RWPE1 (cell line): ENCODE data around the gene SETD7.
A peak's percentile ranks its signal among the peaks of the same experiment; 100 is the strongest.

Source experiments
- CTCF ChIA-PET: fragments of 350-600 bp; sonication (Branson Sonifier 250); formaldehyde crosslinking; extraction: SDS; loops from one replicate; lab custom pipeline; 2021; lab: Yijun Ruan, JAX
- POLR2A ChIA-PET: fragments of 400-600 bp; formaldehyde crosslinking; extraction: SDS; loops from one replicate; lab custom pipeline; 2020; ENCODE audit warnings: antibody characterized with exemption; ENCODE audit not compliant: low non-redundant PET; lab: Yijun Ruan, JAX
- DNase-seq: peaks from one replicate; pipeline ENCODE4 v3.0.0; 2012; ENCODE audit warnings: low spot score
- H3K27ac ChIP-seq: fragments of 450-650 bp; 2 replicates; pipeline ENCODE4 v1.5.1; 2017
- CTCF ChIP-seq: fragments of 450-650 bp; conservative IDR thresholded peaks from 2 replicates; pipeline ENCODE4 v1.5.1; 2017; ENCODE audit warnings: low read depth, mild to moderate bottlenecking

The SETD7 gene

DNA sequence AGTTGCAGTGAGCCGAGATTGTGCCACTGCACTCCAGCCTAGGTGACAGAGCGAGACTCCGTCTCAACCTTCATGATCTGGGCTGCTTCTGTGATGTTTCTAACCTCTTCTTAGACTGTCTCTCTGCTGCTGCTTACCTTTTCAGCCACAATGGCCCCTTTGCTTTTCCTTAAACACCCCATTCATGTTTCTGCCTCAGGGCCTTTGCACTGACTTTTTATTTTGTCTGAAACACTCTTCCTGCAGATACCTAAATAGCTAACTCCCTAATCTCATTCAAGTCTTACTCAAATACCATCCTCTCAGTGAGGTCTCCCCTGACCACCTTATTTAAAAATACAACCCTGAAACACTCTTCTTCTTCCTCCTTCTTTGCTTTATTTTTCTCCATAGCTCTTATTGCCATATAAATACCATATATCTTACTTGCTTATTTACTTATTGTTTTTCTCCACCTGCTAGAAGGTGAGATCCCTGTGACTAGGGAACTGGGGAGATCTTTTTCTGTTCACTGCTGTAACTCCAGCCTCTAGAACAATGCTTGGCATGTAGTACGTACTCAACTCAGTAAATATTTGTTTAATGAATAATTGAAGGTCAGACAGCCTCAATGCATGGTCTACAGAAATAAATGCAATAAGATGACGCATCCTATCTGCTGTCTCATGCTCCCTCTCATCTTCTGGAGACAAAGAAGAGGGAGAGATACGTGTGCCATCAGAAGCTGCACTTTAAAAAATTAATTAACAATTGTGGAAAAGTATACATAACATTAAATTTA lies 43.8 kb upstream of the SETD7 start:
- CTCF ChIA-PET = interaction anchor here (1.0 kb wide), 1 partner anchor 54 kb away, joined by 3 read pairs; no protein-coding TSS in a partner anchor

GRCh38 chr4:139599076-139599475 lies 43.1 kb upstream of the SETD7 start:
- ChIA-PET CTCF (no interaction called here), POLR2A (no interaction called here)
- H3K27ac ChIP-seq = no peak overlapping the region
- DNase-seq = no peak
- TF ChIP-seq CTCF = no peak

More for the DNA sequence above, 43.8 kb upstream of the SETD7 start:
- no peak overlapping the region for H3K27ac ChIP-seq
- no peak for TF ChIP-seq CTCF
- POLR2A ChIA-PET = no interaction called here
- peak; percentile 81 for DNase-seq

- no peak overlapping the region for H3K27ac ChIP-seq
- TF ChIP-seq CTCF = no peak
- DNase-seq = no peak
- POLR2A ChIA-PET = no interaction called here
- CTCF ChIA-PET = interaction anchor here (1.0 kb wide), 1 partner anchor 10 kb away, joined by 5 read pairs; no protein-coding TSS in a partner anchor
Measured at GRCh38 chr4:139596684-139597279, 40.8 kb upstream of the SETD7 start.

DNA sequence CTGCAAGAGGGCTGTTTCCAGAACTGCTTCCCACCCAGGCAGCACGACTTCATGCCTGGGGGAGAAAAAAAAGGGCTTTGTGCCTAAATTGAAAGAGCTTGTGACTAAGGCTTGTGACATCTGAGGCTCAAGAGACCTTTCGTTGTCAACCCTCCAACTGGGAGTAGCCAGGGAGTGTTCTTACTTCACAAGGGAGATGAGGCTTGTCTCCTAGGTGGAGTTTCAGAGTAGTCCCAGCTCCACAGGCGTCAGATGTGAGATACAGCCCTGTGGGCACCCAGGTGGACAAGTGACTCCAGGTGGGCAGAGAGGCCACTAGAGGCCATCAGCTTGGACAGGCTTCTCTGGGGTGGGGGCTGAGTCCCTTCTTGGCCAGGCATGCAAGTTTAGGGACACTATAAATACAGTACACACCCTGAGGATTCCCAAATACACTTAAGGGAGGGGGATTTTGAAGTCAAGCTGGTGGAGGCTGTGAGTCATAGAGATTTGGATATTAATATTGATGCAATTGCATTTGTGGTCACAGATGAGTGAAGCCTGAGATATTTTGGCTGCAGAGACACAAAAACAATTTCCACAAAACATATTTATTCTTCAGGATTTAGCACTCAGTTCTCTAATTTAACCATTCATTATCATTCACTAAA lies 40.1 kb upstream of the SETD7 start:
- CTCF ChIA-PET = interaction anchor here (1.0 kb wide), 1 partner anchor 11 kb away, joined by 5 read pairs; no protein-coding TSS in a partner anchor
- H3K27ac ChIP-seq = peak overlapping the region; percentile 39
- POLR2A ChIA-PET = no interaction called here
- no peak for DNase-seq
- no peak for TF ChIP-seq CTCF

GRCh38 chr4:139594591-139595185 lies 38.7 kb upstream of the SETD7 start:
- POLR2A ChIA-PET = no interaction called here
- H3K27ac ChIP-seq = no peak overlapping the region
- CTCF ChIA-PET = no interaction called here
- DNase-seq = no peak
- TF ChIP-seq CTCF = no peak

DNA sequence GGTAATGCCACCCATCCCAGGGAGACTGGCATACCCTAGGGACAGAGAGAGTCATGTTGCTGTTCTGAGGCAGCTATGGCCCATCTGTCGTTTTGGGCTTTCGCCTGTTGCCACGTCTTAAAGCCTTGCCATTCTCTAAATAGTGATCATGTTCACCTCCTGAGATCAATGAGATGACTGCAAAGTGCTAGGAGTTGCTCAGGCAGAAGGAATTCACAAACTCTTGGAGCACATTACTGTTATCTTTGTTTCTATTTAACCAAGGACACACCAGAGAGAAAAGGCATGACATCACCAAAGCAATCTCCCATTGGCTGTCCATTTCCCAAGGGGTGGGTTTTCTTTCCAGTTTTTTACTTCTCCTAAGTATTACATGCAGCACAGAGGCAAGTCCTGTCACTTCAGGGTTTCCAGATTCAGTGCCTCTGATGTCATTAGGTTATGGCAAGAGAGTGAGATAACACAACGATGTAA lies 37.1 kb upstream of the SETD7 start:
- POLR2A ChIA-PET = no interaction called here
- no peak for DNase-seq
- CTCF ChIA-PET = interaction anchor here (0.7 kb wide), 1 partner anchor 89 kb away, joined by 3 read pairs; no protein-coding TSS in a partner anchor
- no peak overlapping the region for H3K27ac ChIP-seq
- no peak for TF ChIP-seq CTCF
